BLaER1 (cell line): ENCODE data around the gene TXNRD3.

Source experiments
- H3K27ac ChIP-seq: shearing (Covaris generic); formaldehyde crosslinking; 2 replicates; pipeline ENCODE4 v1.8.1; 2022
- H3K27me3 ChIP-seq: shearing (Covaris generic); formaldehyde crosslinking; 2 replicates; pipeline ENCODE4 v1.8.1; 2022
- H3K36me3 ChIP-seq: shearing (Covaris generic); formaldehyde crosslinking; 2 replicates; pipeline ENCODE4 v1.8.1; 2022
- H3K4me1 ChIP-seq: shearing (Covaris generic); formaldehyde crosslinking; 2 replicates; pipeline ENCODE4 v1.8.1; 2022
- H3K4me2 ChIP-seq: shearing (Covaris generic); formaldehyde crosslinking; 2 replicates; pipeline ENCODE4 v1.8.1; 2022
- H3K4me3 ChIP-seq: shearing (Covaris generic); formaldehyde crosslinking; 2 replicates; pipeline ENCODE4 v1.8.1; 2022
- H3K9ac ChIP-seq: shearing (Covaris generic); formaldehyde crosslinking; 2 replicates; pipeline ENCODE4 v1.8.1; 2022
- H3K9me3 ChIP-seq: shearing (Covaris generic); formaldehyde crosslinking; 2 replicates; pipeline ENCODE4 v1.8.1; 2022
- H4K20me1 ChIP-seq: shearing (Covaris generic); formaldehyde crosslinking; 2 replicates; pipeline ENCODE4 v1.8.1; 2022
- Cebpa-rat ChIP-seq: shearing (Covaris generic); IDR thresholded peaks from 2 replicates; pipeline ENCODE4 v1.8.1; 2022

Gene TXNRD3

DNA sequence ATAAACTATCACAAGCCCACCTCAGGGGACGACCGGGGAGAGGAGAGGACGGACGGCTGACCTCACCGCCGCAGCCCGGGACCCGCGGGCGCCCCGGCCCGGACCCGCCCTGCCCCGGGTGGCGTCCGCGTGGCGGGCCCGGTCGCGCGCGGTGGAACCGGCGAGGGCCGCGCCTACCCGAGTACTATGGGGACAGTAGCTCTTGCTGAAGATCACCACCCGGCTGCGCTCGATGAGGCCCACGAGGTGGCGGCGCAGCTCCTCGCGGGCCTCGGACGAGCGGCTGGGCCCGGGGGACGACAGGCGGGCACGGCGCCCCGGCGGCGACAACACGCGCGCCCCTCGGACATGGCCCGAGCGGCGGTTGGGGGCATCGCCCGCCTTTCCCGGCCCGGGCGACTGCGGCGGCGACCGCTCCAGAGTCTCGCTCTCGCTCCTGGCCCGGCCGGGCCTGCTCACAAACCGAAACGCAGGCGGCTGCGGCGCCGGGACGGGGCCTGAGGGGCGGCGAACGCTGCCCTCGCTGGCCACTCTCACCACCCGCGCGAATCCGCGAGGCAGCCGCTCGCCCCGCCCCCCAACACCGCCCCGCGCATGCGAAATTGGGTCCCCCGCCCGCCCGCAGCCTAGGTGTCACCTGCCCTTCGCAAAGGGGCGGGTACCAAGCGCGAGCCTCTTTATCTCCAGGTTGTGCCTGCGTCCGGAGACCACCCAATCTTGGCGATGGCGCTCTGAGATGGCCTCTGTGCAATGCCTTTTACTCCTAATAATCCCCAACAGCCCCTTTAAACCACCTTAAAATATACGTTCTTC lies at the start of gene TXNRD3:
TXNRD3 (minus strand) TSS at position 554 of the 813 bp plus-strand sequence.
- H3K27me3 ChIP-seq: peaks cover 52% of the 10 kb centered on the region
- H3K4me3 ChIP-seq: peak within 1 kb of the TSS; percentile 67
- H3K9me3 ChIP-seq: peaks cover 14% of the 10 kb centered on the region; the same call in 1 of the 2 replicates
- TF ChIP-seq Cebpa-rat: no peak
- no peak within 1 kb of the TSS for H3K27ac ChIP-seq
- H3K9ac ChIP-seq: peak within 1 kb of the TSS; percentile 47
- peaks cover 16% of the 10 kb centered on the region; the same call in 1 of the 2 replicates for H3K4me1 ChIP-seq
- no peaks in the 10 kb centered on the region for H3K36me3 ChIP-seq
- peak within 1 kb of the TSS; percentile 84 for H3K4me2 ChIP-seq
- no peaks in the 10 kb centered on the region; the same call in 1 of the 2 replicates for H4K20me1 ChIP-seq

DNA sequence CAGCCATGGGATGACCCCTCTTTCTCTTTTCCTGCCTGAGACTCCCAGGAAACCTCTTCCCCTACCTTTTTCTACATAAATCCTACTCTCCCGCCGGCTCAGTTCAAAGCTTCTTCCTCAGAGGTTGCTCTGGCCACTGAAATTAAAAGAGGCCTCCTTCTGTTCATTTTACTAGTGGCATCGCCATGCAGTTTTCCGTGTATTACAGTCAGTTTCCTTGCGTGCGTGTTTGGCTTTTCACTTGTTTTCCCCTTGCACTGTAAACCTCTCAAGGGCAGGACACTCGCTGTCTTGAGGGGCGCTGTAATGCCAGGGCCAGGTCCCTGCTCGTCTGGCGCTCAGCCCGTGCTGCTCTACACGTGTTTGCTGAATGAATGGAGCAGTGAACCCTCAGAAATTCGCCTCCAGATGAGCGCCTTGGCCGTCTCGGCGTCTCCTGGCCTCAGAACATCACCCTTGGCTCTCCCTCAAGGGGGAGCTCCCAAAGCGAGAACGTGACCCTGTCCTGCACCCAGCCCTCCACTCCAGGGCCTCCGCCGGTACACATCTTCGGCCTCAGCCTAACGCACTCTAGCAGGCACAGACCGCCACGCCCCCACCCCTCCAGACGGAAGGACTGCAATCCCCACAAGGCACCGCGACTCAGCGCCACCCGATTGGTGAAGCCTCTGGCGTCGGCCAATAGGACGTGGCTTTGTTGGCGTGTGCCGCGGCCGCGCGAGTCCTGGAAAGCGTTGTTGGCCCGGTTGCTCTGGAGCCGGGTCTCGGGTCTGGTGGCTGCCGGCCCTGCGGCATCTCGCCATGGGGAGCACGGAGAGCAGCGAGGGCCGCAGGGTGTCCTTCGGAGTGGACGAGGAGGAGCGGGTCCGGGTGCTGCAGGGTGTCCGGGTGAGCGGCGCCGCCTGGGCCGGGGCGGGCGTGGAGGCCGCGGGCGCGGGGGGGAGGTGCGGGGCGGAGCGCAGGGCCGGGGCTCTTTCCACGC lies 48.9 kb upstream of the TXNRD3 start, which contains the start of gene CHCHD6:
CHCHD6 (plus strand) TSS at position 729 of the 982 bp plus-strand sequence; CDS start at position 802, 73 bp downstream.
- peaks cover 23% of the 10 kb centered on the region for H3K4me1 ChIP-seq

DNA sequence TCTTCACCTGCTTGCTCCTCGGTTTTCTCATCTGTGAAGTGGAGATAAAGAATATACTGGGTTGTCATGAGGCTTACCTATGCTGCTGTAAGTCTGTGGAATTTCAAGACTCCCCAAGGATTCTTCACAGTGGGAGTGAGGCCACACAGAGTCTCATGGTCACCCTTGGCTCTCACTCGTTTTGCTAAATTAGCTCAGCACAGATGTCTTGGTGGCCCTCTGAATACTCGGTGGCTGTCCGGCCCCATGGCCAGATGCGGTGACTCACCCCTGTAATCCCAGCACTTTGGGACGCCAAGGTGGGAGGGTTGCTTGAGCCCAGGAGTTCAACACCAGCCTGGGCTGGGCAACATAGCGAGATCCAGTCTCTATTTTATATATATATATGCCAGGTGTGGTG lies 44.1 kb upstream of the TXNRD3 start:
- no peaks in the 10 kb centered on the region for H3K36me3 ChIP-seq
- H3K4me3 ChIP-seq: no peak overlapping the region
- no peaks in the 10 kb centered on the region for H3K27me3 ChIP-seq
- H3K4me2 ChIP-seq: no peak overlapping the region
- no peak for TF ChIP-seq Cebpa-rat
- H4K20me1 ChIP-seq: no peaks in the 10 kb centered on the region
- H3K9me3 ChIP-seq: peaks cover 4% of the 10 kb centered on the region; the same call in 1 of the 2 replicates
- peaks cover 13% of the 10 kb centered on the region for H3K4me1 ChIP-seq
- no peak overlapping the region for H3K27ac ChIP-seq
- H3K9ac ChIP-seq: no peak overlapping the region

More for the DNA sequence above, 48.9 kb upstream of the TXNRD3 start, which contains the start of gene CHCHD6:
- H3K27me3 ChIP-seq: no peaks in the 10 kb centered on the region
- H3K4me2 ChIP-seq: peak within 1 kb of the TSS; percentile 95
- H3K4me3 ChIP-seq: peak within 1 kb of the TSS; percentile 83
- no peak for TF ChIP-seq Cebpa-rat
- H3K9me3 ChIP-seq: peaks cover 4% of the 10 kb centered on the region; the same call in 1 of the 2 replicates
- H3K9ac ChIP-seq: peak within 1 kb of the TSS; percentile 76
- peaks cover 11% of the 10 kb centered on the region; the same call in 1 of the 2 replicates for H3K36me3 ChIP-seq
- H3K27ac ChIP-seq: peak within 1 kb of the TSS; percentile 8; the same call in 1 of the 2 replicates
- peaks cover 21% of the 10 kb centered on the region; the same call in 1 of the 2 replicates for H4K20me1 ChIP-seq

DNA sequence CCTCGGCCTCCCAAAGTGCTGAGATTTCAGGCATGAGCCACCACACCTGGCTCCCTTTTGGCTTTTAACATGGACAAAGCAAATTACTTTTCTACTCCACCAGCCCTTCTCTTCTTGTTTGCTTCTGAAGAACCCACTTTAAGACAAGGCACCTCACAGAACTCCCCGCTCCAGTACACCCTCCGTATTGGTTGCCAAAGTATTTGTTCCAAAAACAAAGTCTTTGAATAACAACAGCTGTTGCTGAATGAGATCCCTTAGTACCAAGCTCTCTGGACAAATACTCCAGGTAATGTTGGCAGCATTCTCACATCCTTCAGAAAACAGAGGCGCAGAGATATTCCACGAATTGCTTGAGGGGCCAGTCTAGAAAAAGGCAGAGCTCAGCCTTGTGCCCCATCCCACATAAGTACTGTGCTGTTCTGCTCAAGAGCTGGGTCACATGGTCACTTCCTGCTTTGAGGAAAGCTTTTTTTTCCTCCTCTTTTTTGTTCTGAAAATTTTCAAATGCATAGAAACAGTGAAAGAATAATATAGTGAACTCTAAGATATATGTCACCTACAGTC lies 41.9 kb upstream of the TXNRD3 start:
- TF ChIP-seq Cebpa-rat: no peak
- no peak overlapping the region for H3K27ac ChIP-seq
- no peaks in the 10 kb centered on the region for H3K27me3 ChIP-seq
- H3K9me3 ChIP-seq: peaks cover 4% of the 10 kb centered on the region; the same call in 1 of the 2 replicates
- H3K4me2 ChIP-seq: peak overlapping the region; percentile 10; the same call in 1 of the 2 replicates
- no peak overlapping the region for H3K9ac ChIP-seq
- H3K4me3 ChIP-seq: no peak overlapping the region
- no peaks in the 10 kb centered on the region for H3K36me3 ChIP-seq
- no peaks in the 10 kb centered on the region for H4K20me1 ChIP-seq
- H3K4me1 ChIP-seq: peaks cover 4% of the 10 kb centered on the region; the same call in 1 of the 2 replicates

DNA sequence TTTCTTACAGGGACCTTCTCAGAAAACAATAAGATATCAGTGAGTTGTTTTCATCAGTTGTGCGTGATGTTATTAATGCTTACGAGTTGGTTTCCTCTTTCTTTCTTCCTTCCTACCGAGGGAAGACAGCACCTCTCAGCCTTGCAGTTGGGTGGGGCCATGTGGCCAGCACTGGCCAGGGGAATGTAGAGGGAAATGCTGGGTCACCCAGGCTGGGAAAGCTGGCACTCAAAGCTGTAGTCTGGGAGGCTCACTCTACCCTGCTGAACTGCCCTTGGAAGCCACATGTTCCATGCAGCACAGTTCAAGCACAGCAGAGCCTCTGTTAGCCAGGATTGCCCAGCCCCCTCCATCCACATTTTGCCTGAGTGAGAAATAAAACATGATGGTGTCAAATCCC lies 39.0 kb upstream of the TXNRD3 start:
- Histone ChIP-seq H3K9ac (no peak overlapping the region), H3K27me3 (no peaks in the 10 kb centered on the region), H4K20me1 (no peaks in the 10 kb centered on the region), H3K4me3 (no peak overlapping the region), H3K27ac (no peak overlapping the region), H3K4me1 (no peaks in the 10 kb centered on the region), H3K4me2 (no peak overlapping the region), H3K36me3 (no peaks in the 10 kb centered on the region), H3K9me3 (no peaks in the 10 kb centered on the region)
- no peak for TF ChIP-seq Cebpa-rat

DNA sequence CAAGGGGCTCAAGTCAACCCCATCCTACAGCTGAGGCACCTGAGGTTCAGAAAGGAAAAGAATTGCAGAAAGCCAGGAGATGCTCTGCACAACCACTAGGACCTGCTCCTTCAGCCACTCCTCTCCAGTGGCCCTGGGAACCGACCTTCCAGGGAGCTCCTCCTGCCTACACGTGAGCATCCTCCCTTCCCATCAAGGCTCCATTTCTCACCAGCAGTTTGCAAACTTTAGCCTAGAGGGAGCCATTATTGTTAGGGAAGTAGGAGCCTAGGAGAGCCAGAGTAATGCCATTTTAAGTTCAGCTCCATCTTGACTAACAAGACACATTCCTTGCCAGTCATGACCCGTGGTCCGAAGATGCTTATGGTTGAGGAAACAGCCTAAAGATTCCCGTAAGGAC lies 37.9 kb upstream of the TXNRD3 start:
- TF ChIP-seq Cebpa-rat: no peak
- no peaks in the 10 kb centered on the region for H3K36me3 ChIP-seq
- H4K20me1 ChIP-seq: no peaks in the 10 kb centered on the region
- H3K27me3 ChIP-seq: no peaks in the 10 kb centered on the region
- no peak overlapping the region for H3K9ac ChIP-seq
- H3K4me1 ChIP-seq: no peaks in the 10 kb centered on the region
- no peaks in the 10 kb centered on the region for H3K9me3 ChIP-seq
- H3K4me2 ChIP-seq: no peak overlapping the region
- no peak overlapping the region for H3K27ac ChIP-seq
- H3K4me3 ChIP-seq: no peak overlapping the region

DNA sequence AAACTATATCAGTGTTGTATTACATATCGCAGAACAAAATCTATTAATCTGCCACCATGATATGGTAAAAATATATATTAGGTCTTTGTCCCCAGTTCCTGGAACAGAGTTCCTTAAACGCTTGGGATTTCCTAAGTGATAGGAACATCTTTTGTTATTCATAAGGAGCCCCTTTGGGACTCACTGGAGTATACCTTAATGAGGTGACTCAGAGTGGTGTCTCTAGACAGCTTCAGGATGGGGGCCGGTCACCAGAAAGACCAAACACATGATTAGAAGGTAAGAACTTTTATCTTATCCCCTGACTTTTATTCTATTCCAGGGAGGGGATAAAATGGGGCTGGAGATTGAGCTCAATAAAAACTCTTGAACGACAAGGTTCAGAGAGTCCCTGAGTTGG lies 36.8 kb upstream of the TXNRD3 start:
- H3K9me3 ChIP-seq: no peaks in the 10 kb centered on the region
- no peaks in the 10 kb centered on the region for H4K20me1 ChIP-seq
- TF ChIP-seq Cebpa-rat: no peak
- H3K27me3 ChIP-seq: no peaks in the 10 kb centered on the region
- no peak overlapping the region for H3K9ac ChIP-seq
- no peaks in the 10 kb centered on the region for H3K4me1 ChIP-seq
- H3K4me3 ChIP-seq: no peak overlapping the region
- no peaks in the 10 kb centered on the region for H3K36me3 ChIP-seq
- no peak overlapping the region for H3K27ac ChIP-seq
- no peak overlapping the region for H3K4me2 ChIP-seq

DNA sequence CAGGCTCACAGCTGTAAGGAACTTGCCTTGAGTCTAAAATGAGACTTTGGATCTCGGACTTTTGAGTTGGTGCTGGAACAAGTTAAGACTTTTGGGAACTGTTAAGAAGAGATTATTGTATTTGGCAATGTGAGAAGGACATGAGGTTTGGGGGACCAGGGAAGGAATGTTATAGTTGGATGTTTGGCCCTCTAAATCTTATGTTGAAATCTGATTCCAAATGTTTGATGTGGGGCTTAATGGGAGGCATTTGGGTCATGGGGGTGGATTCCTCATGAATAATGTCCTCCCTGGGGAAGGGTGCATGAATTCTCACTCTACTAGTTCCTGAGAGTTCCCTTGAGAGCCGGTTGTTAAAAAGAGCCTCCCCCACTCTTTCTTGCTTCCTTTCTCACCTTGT lies 30.6 kb upstream of the TXNRD3 start:
- no peak overlapping the region for H3K4me3 ChIP-seq
- H4K20me1 ChIP-seq: no peaks in the 10 kb centered on the region
- H3K9me3 ChIP-seq: no peaks in the 10 kb centered on the region
- H3K27me3 ChIP-seq: no peaks in the 10 kb centered on the region
- peaks cover 45% of the 10 kb centered on the region for H3K4me1 ChIP-seq
- no peak overlapping the region for H3K27ac ChIP-seq
- no peak for TF ChIP-seq Cebpa-rat
- no peaks in the 10 kb centered on the region for H3K36me3 ChIP-seq
- no peak overlapping the region for H3K9ac ChIP-seq
- peak overlapping the region; percentile 60 for H3K4me2 ChIP-seq

DNA sequence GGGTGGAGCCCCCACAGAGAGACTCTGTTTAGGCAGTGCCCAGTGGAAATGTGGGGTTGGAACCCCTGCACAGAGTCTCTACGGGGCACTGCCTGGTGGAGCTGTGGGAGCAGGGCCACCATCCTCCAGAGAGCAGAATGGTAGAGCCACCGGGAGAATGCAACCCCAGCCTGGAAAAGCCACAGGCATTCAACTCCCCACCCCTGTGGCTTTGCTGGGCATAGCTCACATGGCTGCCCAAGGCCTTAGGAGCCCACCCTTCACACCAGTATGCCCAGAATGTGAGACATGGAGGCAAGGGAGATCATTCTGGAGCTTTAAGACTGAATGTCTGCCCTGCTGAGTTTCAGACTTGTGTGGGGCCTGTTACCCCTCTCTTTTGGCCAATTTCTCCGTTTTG lies 30.1 kb upstream of the TXNRD3 start:
- TF ChIP-seq Cebpa-rat: no peak
- H3K36me3 ChIP-seq: no peaks in the 10 kb centered on the region
- H3K4me1 ChIP-seq: peaks cover 49% of the 10 kb centered on the region
- no peaks in the 10 kb centered on the region for H3K9me3 ChIP-seq
- no peaks in the 10 kb centered on the region for H4K20me1 ChIP-seq
- H3K9ac ChIP-seq: no peak overlapping the region
- H3K27ac ChIP-seq: no peak overlapping the region
- H3K4me3 ChIP-seq: no peak overlapping the region
- H3K27me3 ChIP-seq: no peaks in the 10 kb centered on the region
- peak overlapping the region; percentile 60 for H3K4me2 ChIP-seq
